GM13977 (cell line): ENCODE results near the gene RING1.

Experiments
- DNase-seq: peaks from one replicate; pipeline ENCODE4 v3.0.0; 2012; ENCODE audit warnings: low spot score
- in situ Hi-C: fragments of 300-500 bp; cut with MboI; formaldehyde crosslinking; loops from one replicate; pipeline ENCODE4 v1.12.0; 2022; ENCODE audit warnings: low sequenced_read_pairs, low pct_unique_long_range_greater_than_20kb, mixed read lengths, inconsistent platforms; ENCODE audit not compliant: unreplicated experiment
- TF ChIP-seq, protein P1 (sequence below): IDR thresholded peaks from 2 replicates; pipeline ENCODE4 v1.5.1; 2012; ENCODE audit warnings: mild to moderate bottlenecking, control low read depth; ENCODE audit not compliant: insufficient read depth; ENCODE audit errors: extremely low read depth, missing control alignments

Gene RING1

DNA sequence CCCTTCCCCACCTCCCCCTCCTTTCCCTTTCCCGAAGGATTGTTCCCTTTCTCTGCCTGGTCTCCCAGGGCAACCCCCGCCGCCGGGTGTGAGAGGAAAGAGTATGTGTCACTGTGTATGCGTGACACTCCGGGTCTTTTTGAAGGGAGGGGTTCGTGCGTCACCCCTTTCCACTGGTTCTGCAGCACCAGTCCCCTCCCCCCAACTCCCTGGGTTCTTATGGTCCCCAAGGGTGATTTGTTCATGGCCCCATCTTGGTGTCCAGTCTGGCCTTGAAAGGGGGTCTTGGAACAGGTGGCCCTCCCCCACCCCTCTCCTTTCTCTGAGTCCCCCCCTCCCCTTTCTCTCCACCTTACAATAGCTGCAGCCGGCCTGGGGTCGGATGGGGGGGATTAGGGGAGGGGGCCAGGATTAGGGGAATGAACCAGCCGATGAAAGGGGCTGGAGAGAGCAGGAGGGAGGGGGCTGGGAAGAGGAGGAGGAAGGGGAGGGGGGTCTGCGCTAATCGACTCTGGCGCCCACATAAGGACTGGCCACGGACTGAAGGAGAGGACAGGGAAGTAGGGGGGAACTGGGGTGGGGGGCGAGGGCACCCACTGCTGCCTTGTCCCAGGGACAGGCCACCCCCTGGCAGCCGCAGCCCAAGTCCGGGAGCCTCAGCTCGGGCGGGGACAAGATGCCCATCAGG is 1.3 kb upstream of the RING1 start:
- TF ChIP-seq, protein P1, sequence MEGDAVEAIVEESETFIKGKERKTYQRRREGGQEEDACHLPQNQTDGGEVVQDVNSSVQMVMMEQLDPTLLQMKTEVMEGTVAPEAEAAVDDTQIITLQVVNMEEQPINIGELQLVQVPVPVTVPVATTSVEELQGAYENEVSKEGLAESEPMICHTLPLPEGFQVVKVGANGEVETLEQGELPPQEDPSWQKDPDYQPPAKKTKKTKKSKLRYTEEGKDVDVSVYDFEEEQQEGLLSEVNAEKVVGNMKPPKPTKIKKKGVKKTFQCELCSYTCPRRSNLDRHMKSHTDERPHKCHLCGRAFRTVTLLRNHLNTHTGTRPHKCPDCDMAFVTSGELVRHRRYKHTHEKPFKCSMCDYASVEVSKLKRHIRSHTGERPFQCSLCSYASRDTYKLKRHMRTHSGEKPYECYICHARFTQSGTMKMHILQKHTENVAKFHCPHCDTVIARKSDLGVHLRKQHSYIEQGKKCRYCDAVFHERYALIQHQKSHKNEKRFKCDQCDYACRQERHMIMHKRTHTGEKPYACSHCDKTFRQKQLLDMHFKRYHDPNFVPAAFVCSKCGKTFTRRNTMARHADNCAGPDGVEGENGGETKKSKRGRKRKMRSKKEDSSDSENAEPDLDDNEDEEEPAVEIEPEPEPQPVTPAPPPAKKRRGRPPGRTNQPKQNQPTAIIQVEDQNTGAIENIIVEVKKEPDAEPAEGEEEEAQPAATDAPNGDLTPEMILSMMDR = no peak
- in situ Hi-C loops = no loop called here

DNA sequence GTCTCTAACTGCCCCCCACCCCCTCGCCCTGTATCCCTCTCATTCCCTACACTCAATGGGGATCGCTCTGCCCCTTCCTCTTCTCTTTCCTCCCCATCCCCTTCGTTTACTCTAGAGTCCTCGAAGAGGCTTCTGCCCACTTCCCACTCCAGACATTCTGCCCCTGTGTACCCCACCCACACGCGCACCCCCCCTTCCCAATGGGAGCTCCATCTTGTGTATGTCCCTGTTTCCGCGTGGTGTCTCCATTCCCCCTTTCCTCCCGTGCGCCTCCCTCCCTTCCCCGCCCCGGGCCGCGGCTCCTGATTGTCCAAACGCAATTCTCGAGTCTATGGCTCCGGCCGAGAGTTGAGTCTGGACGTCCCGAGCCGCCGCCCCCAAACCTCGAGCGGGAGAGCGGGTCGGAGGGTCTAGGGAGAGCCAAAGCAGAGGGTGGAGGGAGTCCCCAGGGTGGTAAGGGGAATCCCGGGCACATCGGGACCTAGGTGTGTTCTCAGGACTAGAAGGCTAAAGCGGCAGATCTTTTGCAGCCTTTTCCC is 679 bp upstream of the RING1 start:
- in situ Hi-C loops = no loop called here
- TF ChIP-seq, protein P1 = no peak
- no peak for DNase-seq

More for the DNA sequence above, 1.3 kb upstream of the RING1 start:
- DNase-seq = no peak

DNA sequence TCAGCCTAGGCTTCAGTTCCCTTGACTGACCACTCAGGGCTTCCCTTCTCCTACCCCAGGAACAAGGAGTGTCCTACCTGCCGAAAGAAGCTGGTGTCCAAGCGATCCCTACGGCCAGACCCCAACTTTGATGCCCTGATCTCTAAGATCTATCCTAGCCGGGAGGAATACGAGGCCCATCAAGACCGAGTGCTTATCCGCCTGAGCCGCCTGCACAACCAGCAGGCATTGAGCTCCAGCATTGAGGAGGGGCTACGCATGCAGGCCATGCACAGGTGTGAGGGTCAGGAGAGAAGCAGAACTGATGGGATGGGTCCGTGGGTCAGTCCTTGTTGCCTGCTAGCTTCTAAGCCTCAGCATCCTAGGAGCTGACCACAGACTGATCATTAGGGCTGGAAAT is 1.6 kb downstream of the RING1 start:
- TF ChIP-seq, protein P1 = no peak
- in situ Hi-C loops = no loop called here
- DNase-seq = peak; percentile 8

DNA sequence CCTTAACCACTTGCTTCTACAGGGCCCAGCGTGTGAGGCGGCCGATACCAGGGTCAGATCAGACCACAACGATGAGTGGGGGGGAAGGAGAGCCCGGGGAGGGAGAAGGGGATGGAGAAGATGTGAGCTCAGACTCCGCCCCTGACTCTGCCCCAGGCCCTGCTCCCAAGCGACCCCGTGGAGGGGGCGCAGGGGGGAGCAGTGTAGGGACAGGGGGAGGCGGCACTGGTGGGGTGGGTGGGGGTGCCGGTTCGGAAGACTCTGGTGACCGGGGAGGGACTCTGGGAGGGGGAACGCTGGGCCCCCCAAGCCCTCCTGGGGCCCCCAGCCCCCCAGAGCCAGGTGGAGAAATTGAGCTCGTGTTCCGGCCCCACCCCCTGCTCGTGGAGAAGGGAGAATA is 2.8 kb downstream of the RING1 start:
- in situ Hi-C loops = no loop called here
- TF ChIP-seq, protein P1 = no peak
- DNase-seq = no peak

DNA sequence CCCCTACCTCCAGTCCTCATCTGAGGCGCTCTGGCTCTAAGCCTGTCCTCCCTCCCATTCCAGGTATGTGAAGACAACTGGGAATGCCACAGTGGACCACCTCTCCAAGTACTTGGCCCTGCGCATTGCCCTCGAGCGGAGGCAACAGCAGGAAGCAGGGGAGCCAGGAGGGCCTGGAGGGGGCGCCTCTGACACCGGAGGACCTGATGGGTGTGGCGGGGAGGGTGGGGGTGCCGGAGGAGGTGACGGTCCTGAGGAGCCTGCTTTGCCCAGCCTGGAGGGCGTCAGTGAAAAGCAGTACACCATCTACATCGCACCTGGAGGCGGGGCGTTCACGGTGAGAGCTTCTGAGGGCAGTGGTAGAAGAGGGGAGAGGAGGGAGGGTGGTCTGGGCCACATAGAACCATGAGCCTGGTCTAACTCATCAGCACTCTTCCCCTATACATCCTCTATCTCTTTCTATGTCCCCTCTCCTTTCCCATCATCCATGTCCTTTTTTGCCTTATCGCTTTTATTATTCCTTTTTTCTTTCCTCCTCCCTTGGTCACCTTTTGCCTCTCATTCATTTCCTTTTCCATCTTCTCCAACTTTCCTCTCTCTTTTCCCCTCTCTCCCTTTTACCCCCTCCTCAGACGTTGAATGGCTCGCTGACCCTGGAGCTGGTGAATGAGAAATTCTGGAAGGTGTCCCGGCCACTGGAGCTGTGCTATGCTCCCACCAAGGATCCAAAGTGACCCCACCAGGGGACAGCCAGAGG is 3.5 kb downstream of the RING1 start:
- peak; percentile 11 for DNase-seq
- TF ChIP-seq, protein P1 = no peak
- in situ Hi-C loops = no loop called here

DNA sequence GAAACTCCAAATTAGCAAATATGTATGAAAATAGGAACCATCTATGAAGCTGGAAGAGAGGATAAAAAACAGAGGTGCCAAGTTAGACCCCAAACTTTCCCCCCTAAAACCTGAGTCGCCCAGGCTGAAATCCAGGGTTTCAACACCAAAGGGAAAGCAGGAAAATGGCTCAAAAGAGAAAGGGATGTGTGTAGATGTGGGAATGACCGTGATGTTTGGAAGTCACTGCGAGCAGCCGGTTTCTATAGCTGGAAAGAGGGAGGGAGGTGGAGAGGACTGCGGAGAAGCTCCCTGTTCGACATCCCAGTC is 4.5 kb downstream of the RING1 start:
- in situ Hi-C loops = no loop called here
- TF ChIP-seq, protein P1 = no peak

More for the DNA sequence above, 4.5 kb downstream of the RING1 start:
- DNase-seq = peak; percentile 6
